NCI-H510A treated with DMSO at 0.1 percent for 48 hours (cell line): Measurements from ENCODE around the gene FGF5.
"Not testable (repeated sequence)": the region's sequence is repeated elsewhere in the genome, so short reads cannot be mapped to it uniquely, and the experiment has no call there.

Experiments used
- DNase-seq: peaks from one replicate; lab custom pipeline; 2025; lab: John Stamatoyannopoulos, UW

The FGF5 gene

DNA sequence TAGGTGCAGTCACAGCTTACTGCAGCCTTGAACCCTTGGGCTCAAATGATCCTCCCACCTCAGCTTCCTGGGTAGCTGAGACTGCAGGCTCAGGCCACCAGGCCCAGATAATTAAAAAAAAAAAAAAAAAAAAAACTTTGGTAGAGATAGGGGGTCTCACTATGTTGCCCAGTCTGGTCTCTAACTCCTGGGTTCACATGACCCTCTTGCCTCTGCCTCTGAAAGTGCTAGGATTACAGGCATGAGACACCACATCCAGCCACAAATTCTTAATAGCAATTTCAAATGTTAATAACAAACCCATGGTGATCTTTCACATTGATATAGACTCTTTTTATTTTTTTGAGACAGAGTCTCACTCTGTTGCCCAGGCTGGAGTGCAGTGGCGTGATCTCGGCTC lies 12.3 kb upstream of the FGF5 start:
- no peak for DNase-seq

DNA sequence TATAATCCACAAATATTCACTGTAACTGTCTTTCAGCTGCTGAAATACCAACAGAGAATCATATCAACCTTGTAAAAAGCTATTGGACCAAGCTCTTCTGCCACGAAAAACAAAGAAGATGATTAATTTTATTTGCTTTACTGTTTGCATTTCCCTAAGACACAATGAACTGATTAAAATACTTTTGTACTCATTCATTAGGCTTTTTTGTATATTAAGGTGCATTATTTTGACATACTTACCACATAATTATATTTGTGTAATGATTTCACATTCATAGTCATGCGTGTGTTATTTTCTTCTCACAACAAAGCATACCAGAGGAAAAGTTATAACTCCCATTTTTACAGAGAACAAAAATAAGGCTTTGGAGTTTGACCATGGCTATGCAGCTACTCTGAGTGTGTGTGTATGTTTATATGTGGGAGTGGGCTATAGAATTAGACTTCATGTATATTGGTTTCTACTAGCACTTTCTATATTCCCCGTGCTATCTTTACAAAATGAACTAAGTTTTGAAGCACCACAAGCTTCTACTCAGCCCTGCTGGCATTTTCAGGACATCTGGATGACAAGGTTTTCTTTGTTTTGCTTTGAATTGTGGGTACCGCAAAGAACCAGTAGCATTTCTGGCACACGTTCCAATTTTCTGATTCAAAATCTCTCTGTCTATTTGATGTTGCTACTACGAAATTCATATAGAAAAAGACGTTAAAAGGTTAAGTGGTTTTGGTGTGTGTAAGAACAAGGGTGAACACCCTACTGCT lies 11.0 kb upstream of the FGF5 start:
- DNase-seq: no peak

DNA sequence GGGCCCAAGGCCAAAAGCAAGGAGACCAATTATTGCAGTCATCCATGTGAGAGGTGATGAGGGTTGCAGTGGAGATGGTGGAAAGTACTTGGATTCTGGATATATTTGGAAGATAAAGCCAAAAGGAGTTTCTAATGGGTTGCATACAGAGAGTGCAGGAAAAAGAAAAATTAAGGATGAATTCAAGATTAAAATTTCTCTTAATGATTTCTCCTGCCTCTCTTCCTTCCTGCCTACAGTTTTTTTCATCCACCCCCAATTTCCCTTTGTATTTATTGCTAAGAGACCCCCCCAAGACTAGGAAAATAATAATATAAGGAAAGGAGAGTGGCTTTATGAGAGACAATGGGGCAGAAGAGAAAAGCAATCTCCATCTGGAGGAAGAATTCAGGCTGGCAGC lies 8.6 kb upstream of the FGF5 start:
- DNase-seq: no peak

DNA sequence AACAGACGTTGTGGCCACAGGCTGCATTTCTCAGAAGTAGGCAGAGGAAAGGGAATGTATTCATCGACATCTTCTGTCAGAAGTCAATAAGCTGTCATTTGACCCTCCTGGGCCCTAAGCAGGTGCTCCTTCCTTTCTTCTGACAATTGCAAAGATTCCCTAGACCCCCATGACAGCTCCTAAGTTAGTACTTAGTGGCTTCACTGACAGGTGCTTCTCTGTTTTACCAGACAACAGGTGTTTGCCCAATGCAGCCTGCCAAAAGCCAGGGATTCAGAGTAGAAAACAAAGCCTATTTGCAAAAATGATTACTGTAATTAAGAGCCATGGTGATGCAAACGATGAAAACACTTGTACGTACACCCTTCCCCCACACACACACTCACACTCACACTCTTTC lies 7.5 kb upstream of the FGF5 start:
- DNase-seq: no peak

DNA sequence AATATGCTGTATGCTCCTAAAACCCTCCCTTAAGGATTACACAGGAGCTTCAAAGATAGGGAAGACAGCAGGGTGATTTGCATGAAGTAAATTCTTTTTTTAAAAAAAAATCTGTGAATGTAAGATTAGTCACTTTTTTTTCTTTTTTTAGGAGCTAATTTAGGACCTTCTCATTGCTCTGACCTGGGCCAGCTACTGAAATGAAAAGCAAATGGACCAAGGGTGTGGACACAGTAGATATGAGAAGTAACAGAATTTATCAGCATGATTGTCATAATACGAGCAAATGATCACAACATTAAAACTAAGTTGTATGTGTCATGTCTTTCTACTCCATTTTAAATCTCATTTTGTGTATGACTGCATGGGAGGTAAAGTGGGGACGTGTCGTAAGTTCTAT lies 6.6 kb upstream of the FGF5 start:
- no peak for DNase-seq

DNA sequence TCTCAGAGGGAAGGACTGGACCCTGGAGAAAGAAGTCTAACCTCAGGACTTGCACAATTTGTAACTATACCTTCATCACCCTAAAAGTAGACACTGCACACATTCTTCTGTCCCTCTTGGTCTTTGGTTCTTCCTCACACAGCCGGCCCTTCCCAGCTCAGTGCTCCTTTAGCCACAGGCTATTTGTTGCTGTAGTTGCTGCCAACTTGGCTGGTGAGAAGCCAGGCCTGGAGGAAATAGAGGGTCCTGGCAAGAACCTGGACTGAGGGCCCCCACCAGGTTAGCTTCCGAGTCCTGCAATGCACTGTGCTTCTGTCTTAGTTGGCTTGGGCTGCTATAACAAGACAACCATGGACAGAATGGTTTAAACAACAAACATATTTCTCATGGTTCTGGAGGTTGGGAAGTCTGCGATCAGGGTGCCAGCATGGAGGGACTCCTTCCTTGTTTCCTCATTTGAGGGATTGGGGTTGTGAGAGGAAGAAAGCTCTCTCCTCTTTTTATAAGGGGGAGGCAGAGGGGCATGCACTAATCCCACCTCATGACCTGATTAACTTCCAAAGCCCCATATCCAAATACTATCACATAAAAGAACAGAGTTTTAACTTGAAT lies 4.4 kb upstream of the FGF5 start:
- DNase-seq: no peak

DNA sequence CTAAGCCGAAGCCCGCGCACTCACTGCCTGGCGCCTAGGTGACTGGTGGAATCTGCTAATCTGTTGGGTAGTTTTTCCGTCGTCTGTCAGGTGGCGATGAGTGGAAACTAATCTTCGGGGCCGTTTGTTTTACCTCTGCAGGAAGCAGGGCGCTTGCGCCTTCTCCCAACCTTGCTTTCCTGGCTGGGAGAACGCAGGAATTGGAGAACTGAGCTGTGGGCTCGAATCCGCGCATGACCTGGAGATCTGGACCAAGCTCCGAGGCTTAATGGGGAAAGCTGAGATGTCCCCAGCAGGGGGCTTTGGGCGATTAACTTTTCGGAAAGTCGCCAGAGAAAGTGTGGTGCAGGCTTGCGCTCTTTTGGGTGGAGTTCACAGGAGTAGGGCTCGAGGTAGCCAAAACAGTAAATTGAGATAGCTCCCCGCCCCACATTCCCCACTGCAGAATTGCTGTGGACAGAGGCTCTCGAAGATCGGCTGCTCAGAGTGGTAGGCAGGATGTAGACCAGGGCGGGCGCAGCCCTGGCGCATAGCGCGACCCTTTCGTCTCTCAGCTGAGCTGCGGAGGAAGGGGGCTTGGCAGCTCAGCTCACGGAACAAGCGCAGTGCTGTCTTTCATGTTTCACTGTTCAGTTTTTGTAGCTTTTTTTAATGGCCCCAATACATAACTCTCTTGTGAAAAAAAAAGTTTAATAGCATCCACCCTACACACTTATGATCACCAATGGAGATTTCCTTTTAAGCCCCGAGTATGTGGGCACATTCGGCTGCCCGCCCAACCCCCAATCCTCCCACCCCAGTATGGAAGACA lies 2.7 kb upstream of the FGF5 start:
- no peak for DNase-seq

DNA sequence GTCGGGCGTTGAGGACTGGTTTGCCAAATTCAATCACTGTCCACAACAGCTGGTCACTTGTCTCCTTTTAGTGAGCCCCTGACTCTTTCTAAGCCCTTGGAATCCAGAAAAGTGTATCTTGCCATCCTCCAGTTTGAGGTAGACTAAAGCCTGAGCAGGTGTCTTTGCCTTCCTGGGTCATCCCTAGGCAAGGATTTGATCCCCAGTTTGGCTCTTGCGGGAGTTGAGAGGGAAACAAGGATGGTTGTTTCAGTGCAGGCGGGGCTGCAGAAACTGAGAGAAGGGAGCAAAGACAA lies 2.2 kb upstream of the FGF5 start:
- no peak for DNase-seq

DNA sequence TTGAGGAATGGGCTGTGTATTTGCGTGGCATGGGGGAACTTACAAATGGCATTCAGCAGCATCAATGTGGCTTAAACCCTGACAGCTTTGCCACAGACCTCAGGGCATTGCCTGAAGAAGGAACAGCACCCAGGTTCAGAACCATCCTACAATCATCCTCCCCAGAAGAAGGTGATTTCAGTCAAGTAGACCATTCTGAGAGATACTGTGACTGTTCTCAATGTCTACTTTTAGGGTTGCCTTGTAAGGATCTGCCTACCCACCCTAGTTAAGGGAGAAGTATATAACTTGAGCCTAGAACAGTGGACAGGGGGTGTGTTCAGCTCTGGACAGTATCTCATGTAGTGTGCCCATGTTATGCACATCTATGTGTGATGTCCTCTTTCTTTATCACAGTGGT lies 1.6 kb upstream of the FGF5 start:
- DNase-seq: no peak

DNA sequence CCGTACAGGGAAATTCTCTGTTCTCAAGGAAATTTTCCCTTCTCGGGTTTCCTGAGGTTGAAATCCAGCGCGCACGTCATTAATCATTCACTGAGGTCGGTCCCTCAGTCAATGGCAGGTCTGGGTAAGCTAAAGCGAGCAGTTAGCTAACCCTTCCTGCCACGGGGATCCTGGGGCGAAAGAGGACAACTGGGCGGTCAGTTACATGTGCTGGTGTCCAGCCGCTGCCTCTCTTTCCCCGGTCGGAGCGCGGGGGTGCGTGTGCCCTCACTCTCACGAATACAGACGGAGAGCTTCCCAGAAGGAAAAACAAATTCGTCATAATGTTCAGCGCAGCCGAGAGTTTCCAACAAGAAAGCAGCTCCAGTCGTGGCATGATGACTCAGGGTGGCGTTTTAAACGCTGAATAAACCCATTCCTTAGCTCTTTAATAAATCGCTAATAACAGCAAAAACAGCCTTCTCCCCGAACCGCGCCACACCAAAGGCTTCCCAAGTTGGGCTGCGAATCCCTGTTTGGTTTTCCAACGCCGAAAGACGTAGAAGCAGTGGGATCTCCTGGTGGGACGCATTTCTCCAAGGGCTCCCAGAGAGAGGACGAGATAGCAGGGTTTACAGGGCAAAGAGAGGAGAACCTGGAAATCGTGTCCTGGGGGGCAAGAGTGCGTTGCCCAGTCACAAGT lies 752 bp upstream of the FGF5 start:
- DNase-seq: no peak

DNA sequence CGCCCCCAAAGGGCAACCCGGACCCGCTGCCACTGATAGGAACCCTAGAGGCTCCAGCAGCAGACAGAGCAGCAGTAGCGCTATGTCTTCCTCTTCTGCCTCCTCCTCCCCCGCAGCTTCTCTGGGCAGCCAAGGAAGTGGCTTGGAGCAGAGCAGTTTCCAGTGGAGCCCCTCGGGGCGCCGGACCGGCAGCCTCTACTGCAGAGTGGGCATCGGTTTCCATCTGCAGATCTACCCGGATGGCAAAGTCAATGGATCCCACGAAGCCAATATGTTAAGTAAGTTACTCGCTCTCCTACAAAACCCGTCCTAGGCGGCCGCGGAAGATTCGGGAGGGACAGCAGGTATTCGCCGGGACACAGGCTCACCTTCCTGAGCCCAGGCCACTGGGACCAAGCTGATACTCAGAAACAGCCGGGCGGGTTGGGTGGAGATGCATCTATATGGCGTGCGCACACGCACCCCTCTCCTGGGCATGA lies 477 bp downstream of the FGF5 start:
- DNase-seq: no peak

DNA sequence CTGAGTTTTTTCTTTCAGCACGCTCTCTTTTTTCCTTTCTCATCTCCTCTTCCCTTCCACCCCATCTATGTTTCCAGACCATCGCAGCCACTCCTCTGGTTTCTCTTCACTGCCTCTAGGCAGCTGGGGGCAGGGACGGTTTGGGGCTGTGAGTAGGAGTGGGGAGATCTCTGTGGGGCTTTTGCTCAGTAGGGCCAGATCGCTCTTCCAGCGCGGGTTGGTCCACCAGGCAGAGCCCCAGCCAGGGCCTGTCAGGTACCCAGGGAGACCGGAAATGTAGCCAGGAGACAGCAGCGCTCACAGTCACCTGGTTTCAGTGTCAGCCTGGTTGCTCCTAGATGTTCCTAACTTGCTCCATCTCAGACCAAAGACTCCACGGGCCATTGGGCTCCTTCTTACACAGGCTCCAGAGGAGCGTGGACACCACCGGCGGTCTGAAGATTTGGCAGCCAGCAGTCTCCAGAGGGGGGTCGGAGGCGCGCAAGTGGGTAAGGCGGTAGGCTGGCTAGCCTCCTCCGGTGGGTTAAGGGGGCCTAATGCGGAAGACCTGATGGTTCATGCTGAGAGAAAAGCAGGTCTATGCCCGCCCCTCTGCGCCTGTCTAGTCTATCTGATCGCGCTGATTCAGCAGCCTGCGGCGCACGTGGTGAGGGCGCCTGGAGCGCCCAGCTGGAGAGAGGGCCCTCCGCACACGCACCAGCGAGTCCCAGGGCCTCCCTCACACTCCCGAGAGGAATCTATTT lies 1.8 kb downstream of the FGF5 start:
- no peak for DNase-seq

DNA sequence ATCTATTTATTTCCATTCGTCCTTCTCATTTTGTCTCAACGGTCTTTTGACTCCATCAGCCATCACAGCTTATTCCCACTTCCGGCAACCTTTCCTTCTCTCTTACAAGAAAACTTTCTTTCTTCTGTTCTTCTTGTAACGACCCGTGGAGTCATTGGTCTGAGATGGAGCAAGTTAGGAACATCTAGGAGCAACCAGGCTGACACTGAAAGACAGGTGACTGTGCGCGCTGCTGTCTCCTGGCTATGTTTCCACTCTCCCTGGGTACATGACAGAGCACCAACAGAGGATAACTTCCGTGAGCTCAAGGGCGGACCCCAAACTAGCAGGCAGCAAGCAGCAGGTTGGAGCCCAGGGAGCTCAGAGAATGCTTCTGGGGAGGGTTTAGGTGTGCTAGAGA lies 2.5 kb downstream of the FGF5 start:
- DNase-seq: no peak

DNA sequence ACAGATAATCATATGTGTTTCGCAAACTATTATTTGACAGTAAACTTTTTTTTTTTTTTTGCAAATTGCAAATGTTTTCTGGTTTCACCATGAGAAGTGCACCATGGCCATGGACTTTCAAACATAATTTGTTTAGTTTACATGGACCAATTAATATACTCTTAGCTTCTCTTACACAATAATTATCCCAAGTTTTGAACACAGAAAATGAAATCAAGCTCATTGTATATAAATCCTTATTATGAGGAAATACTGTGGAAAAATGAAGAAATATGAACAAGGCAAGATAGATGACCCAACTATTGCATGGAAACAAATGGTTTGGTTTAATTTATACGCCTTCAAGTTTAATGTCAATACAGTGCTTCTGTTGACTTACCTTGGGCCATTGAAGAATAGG lies 3.9 kb downstream of the FGF5 start:
- no peak for DNase-seq

DNA sequence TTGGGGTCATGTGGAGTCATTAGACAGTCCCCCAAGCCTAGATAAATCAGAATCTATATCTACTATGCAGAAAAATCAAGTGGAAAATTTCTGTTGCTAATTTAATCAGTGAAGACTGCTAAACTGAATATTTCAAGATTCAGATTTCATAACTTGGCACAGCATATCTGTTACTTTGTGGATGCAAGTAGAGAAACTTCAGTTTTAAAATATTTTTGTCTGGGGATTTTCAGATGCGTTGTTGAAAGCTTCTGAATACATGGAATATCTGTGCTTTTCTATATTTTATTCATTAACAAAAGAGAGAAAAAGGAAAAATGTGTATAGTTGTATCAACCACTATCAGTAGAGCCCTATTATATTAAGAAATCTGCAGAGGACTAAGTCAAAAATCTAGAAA lies 4.4 kb downstream of the FGF5 start:
- no peak for DNase-seq

DNA sequence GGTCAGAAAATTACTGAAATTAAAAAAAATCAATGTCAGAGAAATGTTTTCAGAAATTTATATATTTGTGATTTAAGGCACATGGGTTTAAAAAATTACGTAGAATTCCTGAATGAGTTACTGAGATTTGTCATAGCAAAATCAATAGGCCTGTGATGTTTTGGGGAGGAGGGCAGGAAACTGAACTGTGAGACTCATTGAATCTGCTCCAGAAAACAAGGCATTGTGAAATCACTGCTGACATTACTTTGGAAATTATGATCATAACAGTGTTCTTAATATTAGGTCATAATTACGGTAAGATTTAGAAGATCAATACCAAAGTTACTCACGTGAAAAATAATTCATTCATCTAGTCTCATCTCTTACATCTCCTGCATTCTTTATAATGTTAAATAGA lies 5.3 kb downstream of the FGF5 start:
- DNase-seq: no peak

DNA sequence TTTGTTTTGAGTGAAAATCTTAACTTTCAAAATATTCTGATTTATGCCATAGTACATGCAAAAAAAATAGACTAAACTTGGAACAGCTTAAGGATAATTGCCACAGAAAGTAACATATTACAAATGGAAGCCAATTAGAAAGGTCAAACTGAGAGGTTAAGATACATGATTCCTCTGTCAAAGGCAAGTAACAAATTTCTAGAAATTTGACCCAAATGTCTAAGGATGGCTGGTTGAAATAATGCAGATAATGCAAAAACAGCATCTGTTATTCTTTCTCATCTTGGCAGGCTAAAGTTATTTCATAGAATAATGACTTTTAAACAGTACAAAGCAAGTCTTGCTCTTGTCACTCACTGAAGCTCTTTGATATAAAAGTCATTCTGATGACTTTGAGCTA lies 10.5 kb downstream of the FGF5 start:
- DNase-seq: no peak

DNA sequence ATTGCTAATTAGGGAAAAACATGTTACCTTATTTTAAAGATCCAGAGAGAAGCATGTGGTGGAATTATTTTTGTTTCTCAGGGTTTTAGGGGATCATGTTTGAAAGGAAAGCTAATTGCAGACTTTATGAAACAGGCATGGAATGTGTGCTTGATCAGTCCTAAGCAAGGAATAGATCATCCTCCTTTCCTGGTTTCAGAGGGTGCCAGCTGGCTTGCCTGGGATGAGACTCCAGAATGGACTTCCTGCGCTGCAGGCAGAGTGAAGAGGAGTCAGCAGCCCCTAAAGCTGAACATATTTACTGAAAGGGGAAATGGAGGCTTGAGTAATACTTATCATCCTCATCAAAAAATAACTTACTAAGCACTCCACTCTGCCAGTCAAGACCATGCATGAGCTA lies 13.3 kb downstream of the FGF5 start:
- no peak for DNase-seq

DNA sequence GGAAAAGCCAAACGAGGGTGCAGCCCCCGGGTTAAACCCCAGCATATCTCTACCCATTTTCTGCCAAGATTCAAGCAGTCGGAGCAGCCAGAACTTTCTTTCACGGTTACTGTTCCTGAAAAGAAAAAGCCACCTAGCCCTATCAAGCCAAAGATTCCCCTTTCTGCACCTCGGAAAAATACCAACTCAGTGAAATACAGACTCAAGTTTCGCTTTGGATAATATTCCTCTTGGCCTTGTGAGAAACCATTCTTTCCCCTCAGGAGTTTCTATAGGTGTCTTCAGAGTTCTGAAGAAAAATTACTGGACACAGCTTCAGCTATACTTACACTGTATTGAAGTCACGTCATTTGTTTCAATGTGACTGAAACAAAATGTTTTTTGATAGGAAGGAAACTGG lies 20.0 kb downstream of the FGF5 start:
- DNase-seq: no peak

DNA sequence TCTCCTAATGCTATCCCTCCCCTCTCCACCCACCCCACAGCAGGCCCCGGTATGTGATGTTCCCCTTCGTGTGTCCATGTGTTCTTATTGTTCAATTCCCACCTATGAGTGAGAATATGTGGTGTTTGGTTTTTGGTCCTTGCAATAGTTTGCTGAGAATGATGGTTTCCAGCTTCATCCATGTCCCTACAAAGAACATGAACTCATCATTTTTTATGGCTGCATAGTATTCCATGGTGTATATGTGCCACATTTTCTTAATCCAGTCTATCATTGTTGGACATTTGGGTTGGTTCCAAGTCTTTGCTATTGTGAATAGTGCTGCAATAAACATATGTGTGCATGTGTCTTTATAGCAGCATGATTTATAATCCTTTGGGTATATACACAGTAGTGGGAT lies 24.2 kb downstream of the FGF5 start:
- DNase-seq: not testable (repeated sequence)

DNA sequence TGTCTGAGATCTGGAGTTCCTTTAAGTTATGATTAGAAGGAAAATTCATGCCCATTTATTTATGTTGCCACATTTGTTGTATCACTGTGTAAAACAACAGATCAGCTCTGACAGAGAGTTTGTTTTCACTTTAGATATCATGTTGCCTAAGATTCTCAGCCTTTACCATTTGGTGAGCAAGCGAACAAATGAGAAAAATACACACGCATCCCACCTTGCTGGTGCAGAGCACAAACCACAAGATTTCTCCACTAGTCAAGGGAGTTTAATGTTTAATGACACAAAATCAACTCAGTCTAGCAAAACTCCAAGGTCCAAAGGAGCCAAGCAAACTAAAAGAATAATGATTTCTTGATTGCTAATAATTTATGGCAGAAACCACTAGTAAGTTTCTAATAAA lies 27.7 kb downstream of the FGF5 start:
- DNase-seq: no peak

DNA sequence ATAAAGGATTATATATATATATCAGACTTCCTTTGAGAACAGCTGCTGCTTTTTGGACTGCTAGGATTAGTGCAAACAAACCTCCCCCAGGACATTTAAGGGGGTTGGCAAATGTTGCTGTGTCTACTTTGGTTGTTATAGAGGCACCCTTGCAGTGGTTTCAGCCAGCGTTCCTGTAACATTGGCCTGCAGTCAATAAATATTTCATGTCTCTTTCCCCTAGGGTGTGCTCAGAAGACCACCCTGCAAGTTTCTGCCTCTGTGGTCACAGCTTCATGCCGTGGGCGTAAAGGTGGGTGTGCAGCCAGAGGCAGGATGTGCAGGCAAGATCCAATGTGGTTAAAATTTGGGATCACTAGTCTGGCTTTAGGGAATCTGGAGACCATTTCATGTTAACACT lies 28.9 kb downstream of the FGF5 start:
- DNase-seq: no peak
